NCI-H748 (cell line): Measurements from ENCODE around the gene SLC9A9.
A peak's percentile ranks its signal among the peaks of the same experiment; 100 is the strongest.

Experiments
- DNase-seq: peaks from one replicate; lab custom pipeline; 2025; ENCODE audit not compliant: unreplicated experiment; lab: John Stamatoyannopoulos, UW

Gene SLC9A9

GRCh38 chr3:143763564-143764162 lies 84.6 kb downstream of the SLC9A9 start:
- peak; percentile 5 for DNase-seq

- no peak for DNase-seq
Observed at GRCh38 chr3:143757691-143758090, 90.6 kb downstream of the SLC9A9 start.

- no peak for DNase-seq
Observed at GRCh38 chr3:143755978-143756377, 92.3 kb downstream of the SLC9A9 start.

GRCh38 chr3:143754090-143754489 lies 94.2 kb downstream of the SLC9A9 start:
- no peak for DNase-seq

GRCh38 chr3:143753456-143753855 lies 94.8 kb downstream of the SLC9A9 start:
- DNase-seq: no peak

GRCh38 chr3:143753006-143753405 lies 95.3 kb downstream of the SLC9A9 start:
- DNase-seq: no peak

GRCh38 chr3:143751643-143752178 lies 96.6 kb downstream of the SLC9A9 start:
- no peak for DNase-seq

GRCh38 chr3:143750841-143751240 lies 97.4 kb downstream of the SLC9A9 start:
- peak; percentile 79 for DNase-seq

GRCh38 chr3:143749926-143750325 lies 98.3 kb downstream of the SLC9A9 start:
- DNase-seq: no peak

GRCh38 chr3:143737065-143737464 lies 111.2 kb downstream of the SLC9A9 start:
- DNase-seq: no peak

- DNase-seq: peak; percentile 3
Observed at GRCh38 chr3:143736205-143736997, 111.9 kb downstream of the SLC9A9 start.

GRCh38 chr3:143731776-143732175 lies 116.5 kb downstream of the SLC9A9 start:
- DNase-seq: no peak

GRCh38 chr3:143731320-143731719 lies 116.9 kb downstream of the SLC9A9 start:
- no peak for DNase-seq

- no peak for DNase-seq
Observed at GRCh38 chr3:143727391-143727790, 120.9 kb downstream of the SLC9A9 start.

GRCh38 chr3:143726727-143727126 lies 121.5 kb downstream of the SLC9A9 start:
- no peak for DNase-seq

GRCh38 chr3:143720381-143720780 lies 127.9 kb downstream of the SLC9A9 start:
- no peak for DNase-seq

- DNase-seq: no peak
Observed at GRCh38 chr3:143718463-143718862, 129.8 kb downstream of the SLC9A9 start.

GRCh38 chr3:143716731-143717130 lies 131.5 kb downstream of the SLC9A9 start:
- DNase-seq: no peak

- no peak for DNase-seq
Observed at GRCh38 chr3:143712522-143712921, 135.7 kb downstream of the SLC9A9 start.

GRCh38 chr3:143707848-143708247 lies 140.4 kb downstream of the SLC9A9 start:
- DNase-seq: no peak

GRCh38 chr3:143700431-143700975 lies 147.8 kb downstream of the SLC9A9 start:
- no peak for DNase-seq

GRCh38 chr3:143699424-143699823 lies 148.8 kb downstream of the SLC9A9 start:
- DNase-seq: no peak
